Measurements from ENCODE around the gene ACIN1.

DNA sequence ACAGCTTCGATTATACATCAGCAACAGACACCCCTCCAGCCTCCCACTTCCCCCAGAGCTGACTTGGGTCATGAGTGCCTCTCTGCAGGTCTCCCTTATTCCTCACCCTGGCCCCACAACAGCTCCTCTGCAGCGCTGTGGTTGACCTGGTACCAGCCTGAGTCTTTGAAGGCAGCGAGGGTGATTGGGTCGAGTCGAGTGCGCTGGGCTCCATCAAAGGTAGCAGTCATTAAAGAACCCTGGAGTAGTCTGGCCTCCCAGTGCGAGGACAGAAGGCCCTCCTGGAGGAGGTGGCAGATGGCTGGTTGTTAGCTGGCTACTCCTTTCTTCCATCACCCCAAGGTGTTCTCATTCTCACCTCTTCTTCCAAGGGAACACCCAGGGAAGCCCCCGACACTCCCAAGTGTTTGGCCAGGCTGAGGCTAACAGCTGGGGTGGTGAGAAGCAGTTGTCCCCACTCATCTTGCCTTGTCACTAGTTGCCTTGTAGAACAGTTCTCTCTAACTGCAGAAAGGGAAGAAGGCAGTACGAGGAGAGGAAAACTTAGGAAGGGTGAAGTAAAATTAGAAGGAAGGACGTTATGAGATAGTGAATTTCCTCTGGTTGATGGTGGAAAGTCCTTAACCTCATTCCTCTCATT is 7.2 kb upstream of the ACIN1 start:
- TF ChIP-seq, protein P1, sequence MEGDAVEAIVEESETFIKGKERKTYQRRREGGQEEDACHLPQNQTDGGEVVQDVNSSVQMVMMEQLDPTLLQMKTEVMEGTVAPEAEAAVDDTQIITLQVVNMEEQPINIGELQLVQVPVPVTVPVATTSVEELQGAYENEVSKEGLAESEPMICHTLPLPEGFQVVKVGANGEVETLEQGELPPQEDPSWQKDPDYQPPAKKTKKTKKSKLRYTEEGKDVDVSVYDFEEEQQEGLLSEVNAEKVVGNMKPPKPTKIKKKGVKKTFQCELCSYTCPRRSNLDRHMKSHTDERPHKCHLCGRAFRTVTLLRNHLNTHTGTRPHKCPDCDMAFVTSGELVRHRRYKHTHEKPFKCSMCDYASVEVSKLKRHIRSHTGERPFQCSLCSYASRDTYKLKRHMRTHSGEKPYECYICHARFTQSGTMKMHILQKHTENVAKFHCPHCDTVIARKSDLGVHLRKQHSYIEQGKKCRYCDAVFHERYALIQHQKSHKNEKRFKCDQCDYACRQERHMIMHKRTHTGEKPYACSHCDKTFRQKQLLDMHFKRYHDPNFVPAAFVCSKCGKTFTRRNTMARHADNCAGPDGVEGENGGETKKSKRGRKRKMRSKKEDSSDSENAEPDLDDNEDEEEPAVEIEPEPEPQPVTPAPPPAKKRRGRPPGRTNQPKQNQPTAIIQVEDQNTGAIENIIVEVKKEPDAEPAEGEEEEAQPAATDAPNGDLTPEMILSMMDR (conservative IDR thresholded peaks at IDR 0.05), result no peak
- no peak for TF ChIP-seq ZFX (IDR thresholded peaks at IDR 0.05)

All from C4-2B (cell line).